Measurements from ENCODE around the gene CPNE9. TPM values are rescaled to one million over a fixed set of nuclear protein-coding genes. Genes with fewer than 3 reads are reported as not detected.

CPNE9 gene
- total RNA-seq, 1 donor from 2014 or later = 0.52 TPM

DNA sequence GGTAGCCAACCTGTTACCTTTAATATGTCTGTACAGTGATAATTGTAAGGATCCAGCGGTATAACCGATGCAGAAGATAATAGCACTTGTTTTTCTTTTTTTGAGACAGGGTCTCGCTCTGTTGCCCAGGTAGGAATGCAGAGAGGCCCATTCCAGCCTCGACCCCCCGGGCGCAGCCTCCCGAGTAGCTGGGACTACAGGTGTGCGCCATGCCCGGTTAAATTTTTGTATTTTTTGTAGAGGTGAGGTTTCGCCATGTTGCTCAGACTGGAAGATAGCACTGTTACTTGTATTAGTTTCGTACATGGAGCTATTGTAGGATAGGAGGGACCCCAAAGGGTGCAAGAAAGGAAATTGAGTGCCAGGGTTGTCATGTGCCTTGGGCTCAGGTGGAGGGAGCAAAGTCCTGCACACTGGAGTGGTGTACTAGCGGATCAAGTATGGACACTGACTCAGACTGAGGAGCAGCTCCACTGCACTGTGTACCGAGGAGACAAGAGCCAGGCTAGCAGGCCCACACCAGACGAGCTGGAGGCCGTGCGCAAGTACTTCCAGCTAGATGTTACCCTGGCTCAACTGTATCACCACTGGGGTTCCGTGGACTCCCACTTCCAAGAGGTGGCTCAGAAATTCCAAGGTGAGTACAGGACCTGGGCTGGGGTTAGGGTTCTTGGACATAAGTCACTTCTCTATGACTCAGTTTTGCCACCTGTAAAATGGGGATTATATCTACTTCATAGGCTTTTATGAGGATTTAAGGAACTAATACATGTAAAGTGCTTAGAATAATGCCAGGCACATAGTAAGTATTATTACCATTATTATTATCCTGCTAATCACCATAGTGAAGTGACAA lies 47.2 kb downstream of the CPNE9 start:
- Histone ChIP-seq H3K9me3 (ENCODE audit: control insufficient read depth in 3 of 3, low read length in 3 of 3) (no peaks in the 10 kb centered on the region), H3K27ac (ENCODE audit: low read depth, low read length) (peak overlapping the region; percentile 82), H3K36me3 (ENCODE audit: control insufficient read depth in 3 of 3, insufficient read depth in 3 of 3, low read length in 3 of 3) (peaks cover 47 to 48% (median 48%) of the 10 kb centered on the region in 3 donors), H3K4me3 (ENCODE audit: low read length in 3 of 3) (peak overlapping the region; percentile 94 to 98 (median 95)), H3K27me3 (ENCODE audit: control insufficient read depth in 3 of 3, insufficient read depth in 3 of 3, low read length in 3 of 3) (no peaks in the 10 kb centered on the region), H3K9ac (ENCODE audit: low read depth in 1 of 3, low read length in 3 of 3) (peak overlapping the region; percentile 80 to 90 (median 89)), H3K4me1 (ENCODE audit: control insufficient read depth in 3 of 3, insufficient read depth in 3 of 3, low read length in 3 of 3) (peaks cover 26 to 30% (median 29%) of the 10 kb centered on the region in 3 donors)

DNA sequence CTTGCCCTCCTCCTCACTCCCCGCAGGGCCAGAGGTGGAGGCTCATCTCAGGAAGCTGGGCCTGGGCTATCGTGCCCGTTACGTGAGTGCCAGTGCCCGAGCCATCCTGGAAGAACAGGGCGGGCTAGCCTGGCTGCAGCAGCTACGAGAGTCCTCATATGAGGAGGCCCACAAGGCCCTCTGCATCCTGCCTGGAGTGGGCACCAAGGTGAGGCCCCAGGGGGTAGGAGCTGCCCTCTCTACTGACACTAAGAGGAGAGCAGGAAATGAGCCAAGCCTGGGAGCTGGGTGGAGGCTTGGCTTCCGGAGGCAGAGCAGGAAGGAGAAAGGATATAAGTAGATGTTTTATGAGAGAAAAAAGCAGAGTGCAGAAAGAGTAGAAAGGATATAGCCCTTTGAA lies 51.0 kb downstream of the CPNE9 start:
- Histone ChIP-seq H3K27me3 (ENCODE audit: control insufficient read depth in 3 of 3, insufficient read depth in 3 of 3, low read length in 3 of 3) (no peaks in the 10 kb centered on the region), H3K4me1 (ENCODE audit: control insufficient read depth in 3 of 3, insufficient read depth in 3 of 3, low read length in 3 of 3) (peaks cover 20 to 25% (median 24%) of the 10 kb centered on the region in 3 donors), H3K4me3 (ENCODE audit: low read length in 3 of 3) (no peak overlapping the region), H3K9ac (ENCODE audit: low read depth in 1 of 3, low read length in 3 of 3) (peak overlapping the region in 2 of 3 donors; percentile 33), H3K9me3 (ENCODE audit: control insufficient read depth in 3 of 3, low read length in 3 of 3) (no peaks in the 10 kb centered on the region), H3K27ac (ENCODE audit: low read depth, low read length) (no peak overlapping the region), H3K36me3 (ENCODE audit: control insufficient read depth in 3 of 3, insufficient read depth in 3 of 3, low read length in 3 of 3) (peaks cover 43 to 48% (median 47%) of the 10 kb centered on the region in 3 donors)

DNA sequence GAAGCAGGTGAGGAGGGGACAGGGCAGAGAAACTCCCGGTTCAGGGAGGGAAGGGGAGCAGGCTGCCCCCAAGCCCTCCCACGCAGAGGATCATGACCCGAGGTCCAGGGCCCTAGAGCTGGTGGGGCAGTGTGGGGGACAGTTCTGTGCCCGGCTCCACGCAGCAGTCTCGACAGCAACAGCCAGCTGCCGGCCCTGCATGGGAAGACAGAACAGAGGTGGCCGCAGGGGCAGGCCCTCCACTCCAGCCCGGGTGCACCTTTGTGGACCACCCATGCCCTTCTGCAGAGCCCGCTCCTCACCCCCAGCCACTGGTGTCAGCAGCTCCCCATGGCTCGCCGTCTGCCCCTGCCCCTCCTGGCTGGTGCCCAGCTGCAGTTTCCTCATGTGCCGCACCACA lies 53.8 kb downstream of the CPNE9 start:
- Histone ChIP-seq H3K4me1 (ENCODE audit: control insufficient read depth in 3 of 3, insufficient read depth in 3 of 3, low read length in 3 of 3) (peaks cover 3 to 6% (median 5%) of the 10 kb centered on the region in 3 donors), H3K27me3 (ENCODE audit: control insufficient read depth in 3 of 3, insufficient read depth in 3 of 3, low read length in 3 of 3) (no peaks in the 10 kb centered on the region), H3K4me3 (ENCODE audit: low read length in 3 of 3) (no peak overlapping the region), H3K9me3 (ENCODE audit: control insufficient read depth in 3 of 3, low read length in 3 of 3) (no peaks in the 10 kb centered on the region), H3K36me3 (ENCODE audit: control insufficient read depth in 3 of 3, insufficient read depth in 3 of 3, low read length in 3 of 3) (peaks cover 44 to 48% (median 45%) of the 10 kb centered on the region in 3 donors), H3K9ac (ENCODE audit: low read depth in 1 of 3, low read length in 3 of 3) (no peak overlapping the region), H3K27ac (ENCODE audit: low read depth, low read length) (no peak overlapping the region)

DNA sequence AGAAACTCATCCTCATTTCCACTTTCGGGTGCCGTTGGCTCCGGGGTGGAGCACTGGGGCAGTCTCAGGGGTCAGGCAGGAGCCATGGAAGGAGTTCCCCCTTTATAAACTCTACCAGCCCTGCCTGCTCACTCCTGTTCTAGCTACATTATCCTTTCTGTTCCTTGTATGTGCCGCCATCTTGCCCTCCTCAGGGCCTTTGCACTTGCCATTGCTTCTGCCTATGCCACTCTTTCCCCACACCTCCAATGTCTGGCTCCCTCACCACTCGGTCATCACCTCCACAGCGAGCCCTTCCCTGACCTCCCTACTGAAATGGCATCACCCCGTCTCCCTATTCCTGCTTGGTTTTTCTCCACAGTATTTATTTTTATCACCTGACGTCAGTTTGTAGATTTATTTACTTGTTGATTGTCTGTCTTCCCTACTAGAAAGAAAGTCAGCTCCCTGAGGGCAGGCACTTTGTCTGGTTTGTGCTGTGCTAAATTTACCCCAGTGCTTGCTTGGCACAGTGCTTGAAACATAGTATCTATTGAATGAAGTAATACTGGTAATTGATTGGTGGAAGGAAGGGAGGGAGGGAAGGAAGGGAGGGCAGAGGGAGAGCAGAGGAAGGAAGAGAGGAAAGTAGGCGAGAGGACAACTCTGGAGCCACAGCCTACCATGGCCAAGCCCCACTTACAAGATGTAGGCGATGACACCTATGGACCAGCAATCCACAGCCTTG lies 57.3 kb downstream of the CPNE9 start:
- Histone ChIP-seq H3K9ac (ENCODE audit: low read depth in 1 of 3, low read length in 3 of 3) (no peak overlapping the region), H3K27ac (ENCODE audit: low read depth, low read length) (no peak overlapping the region), H3K4me1 (ENCODE audit: control insufficient read depth in 3 of 3, insufficient read depth in 3 of 3, low read length in 3 of 3) (no peaks in the 10 kb centered on the region), H3K27me3 (ENCODE audit: control insufficient read depth in 3 of 3, insufficient read depth in 3 of 3, low read length in 3 of 3) (no peaks in the 10 kb centered on the region), H3K4me3 (ENCODE audit: low read length in 3 of 3) (no peak overlapping the region), H3K36me3 (ENCODE audit: control insufficient read depth in 3 of 3, insufficient read depth in 3 of 3, low read length in 3 of 3) (peaks cover 36 to 43% (median 42%) of the 10 kb centered on the region in 3 donors), H3K9me3 (ENCODE audit: control insufficient read depth in 3 of 3, low read length in 3 of 3) (no peaks in the 10 kb centered on the region)

DNA sequence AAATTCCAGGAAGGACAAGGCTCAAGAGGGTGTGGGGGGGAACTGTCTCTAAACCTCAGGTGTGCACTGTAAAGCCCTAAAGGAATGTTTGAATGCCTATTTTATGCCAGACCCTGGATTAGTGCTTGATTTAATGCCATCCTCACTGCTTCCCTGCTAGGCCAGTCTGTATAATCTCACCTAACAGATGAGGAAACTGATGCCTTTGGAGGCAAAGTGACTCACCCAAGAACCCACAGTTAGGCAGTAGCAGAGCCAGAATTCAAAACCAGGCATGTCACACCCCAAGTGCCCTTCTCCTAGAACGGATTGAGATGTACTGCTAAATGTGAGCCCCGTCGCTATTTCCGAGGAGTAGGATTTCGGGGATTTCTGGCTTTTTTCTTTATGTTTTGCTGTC lies 58.3 kb downstream of the CPNE9 start:
- H3K27ac ChIP-seq (ENCODE audit: low read depth, low read length) = no peak overlapping the region
- H3K4me1 ChIP-seq (ENCODE audit: control insufficient read depth in 3 of 3, insufficient read depth in 3 of 3, low read length in 3 of 3) = peaks cover 1 to 3% (median 1%) of the 10 kb centered on the region in 3 donors
- no peak overlapping the region for H3K4me3 ChIP-seq (ENCODE audit: low read length in 3 of 3)
- peaks cover 26 to 35% (median 34%) of the 10 kb centered on the region in 3 donors for H3K36me3 ChIP-seq (ENCODE audit: control insufficient read depth in 3 of 3, insufficient read depth in 3 of 3, low read length in 3 of 3)
- no peaks in the 10 kb centered on the region for H3K27me3 ChIP-seq (ENCODE audit: control insufficient read depth in 3 of 3, insufficient read depth in 3 of 3, low read length in 3 of 3)
- H3K9me3 ChIP-seq (ENCODE audit: control insufficient read depth in 3 of 3, low read length in 3 of 3) = no peaks in the 10 kb centered on the region
- H3K9ac ChIP-seq (ENCODE audit: low read depth in 1 of 3, low read length in 3 of 3) = no peak overlapping the region

DNA sequence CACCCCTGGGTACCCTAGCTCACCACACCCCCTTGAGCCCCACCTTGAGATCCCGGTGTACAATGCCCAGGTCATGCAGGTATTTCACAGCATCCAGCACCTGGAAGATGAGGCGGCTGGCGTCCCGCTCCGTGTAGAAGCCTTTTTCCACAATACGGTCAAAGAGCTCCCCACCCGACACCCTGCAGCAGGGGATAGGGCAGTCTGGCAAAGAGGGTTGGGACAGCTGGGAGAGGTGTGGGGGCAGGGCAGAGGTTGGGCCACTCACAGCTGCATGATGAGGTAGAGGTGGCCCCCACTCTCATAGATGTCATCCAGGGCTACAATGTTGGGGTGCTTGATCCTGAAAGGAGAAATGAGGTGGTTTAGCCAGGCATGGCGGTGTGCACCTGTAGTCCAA lies 59.2 kb downstream of the CPNE9 start:
- Histone ChIP-seq H3K36me3 (ENCODE audit: control insufficient read depth in 3 of 3, insufficient read depth in 3 of 3, low read length in 3 of 3) (peaks cover 18 to 28% (median 28%) of the 10 kb centered on the region in 3 donors), H3K27ac (ENCODE audit: low read depth, low read length) (no peak overlapping the region), H3K9me3 (ENCODE audit: control insufficient read depth in 3 of 3, low read length in 3 of 3) (no peaks in the 10 kb centered on the region), H3K9ac (ENCODE audit: low read depth in 1 of 3, low read length in 3 of 3) (no peak overlapping the region), H3K4me1 (ENCODE audit: control insufficient read depth in 3 of 3, insufficient read depth in 3 of 3, low read length in 3 of 3) (peaks cover 4 to 11% (median 7%) of the 10 kb centered on the region in 3 donors), H3K4me3 (ENCODE audit: low read length in 3 of 3) (no peak overlapping the region), H3K27me3 (ENCODE audit: control insufficient read depth in 3 of 3, insufficient read depth in 3 of 3, low read length in 3 of 3) (no peaks in the 10 kb centered on the region)

DNA sequence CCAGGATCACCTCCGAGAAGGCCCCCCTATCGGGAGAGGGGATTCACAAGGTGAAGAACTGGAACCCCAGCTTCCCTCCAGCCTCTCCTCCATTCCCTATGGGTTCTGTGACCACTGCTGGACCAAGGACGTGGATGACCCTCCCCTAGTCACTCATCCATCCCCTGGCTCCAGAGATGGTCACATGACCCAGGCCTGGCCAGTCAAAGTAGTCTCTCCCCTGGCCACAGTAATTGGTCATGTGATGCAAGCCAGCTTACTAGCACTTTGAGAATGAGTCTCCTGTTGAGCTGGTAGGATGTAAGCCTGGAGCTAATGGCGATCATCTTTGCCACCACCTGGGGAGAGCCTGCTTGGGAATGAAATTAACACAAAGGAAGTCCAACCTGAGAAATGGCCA lies 62.2 kb downstream of the CPNE9 start:
- no peaks in the 10 kb centered on the region for H3K9me3 ChIP-seq (ENCODE audit: control insufficient read depth in 3 of 3, low read length in 3 of 3)
- H3K36me3 ChIP-seq (ENCODE audit: control insufficient read depth in 3 of 3, insufficient read depth in 3 of 3, low read length in 3 of 3) = peaks cover 4 to 17% (median 12%) of the 10 kb centered on the region in 3 donors
- peaks cover 20 to 34% (median 30%) of the 10 kb centered on the region in 3 donors for H3K4me1 ChIP-seq (ENCODE audit: control insufficient read depth in 3 of 3, insufficient read depth in 3 of 3, low read length in 3 of 3)
- H3K4me3 ChIP-seq (ENCODE audit: low read length in 3 of 3) = no peak overlapping the region
- no peak overlapping the region for H3K27ac ChIP-seq (ENCODE audit: low read depth, low read length)
- H3K9ac ChIP-seq (ENCODE audit: low read depth in 1 of 3, low read length in 3 of 3) = no peak overlapping the region
- peaks cover 0 to 12% (median 4%) of the 10 kb centered on the region in 3 donors for H3K27me3 ChIP-seq (ENCODE audit: control insufficient read depth in 3 of 3, insufficient read depth in 3 of 3, low read length in 3 of 3)

DNA sequence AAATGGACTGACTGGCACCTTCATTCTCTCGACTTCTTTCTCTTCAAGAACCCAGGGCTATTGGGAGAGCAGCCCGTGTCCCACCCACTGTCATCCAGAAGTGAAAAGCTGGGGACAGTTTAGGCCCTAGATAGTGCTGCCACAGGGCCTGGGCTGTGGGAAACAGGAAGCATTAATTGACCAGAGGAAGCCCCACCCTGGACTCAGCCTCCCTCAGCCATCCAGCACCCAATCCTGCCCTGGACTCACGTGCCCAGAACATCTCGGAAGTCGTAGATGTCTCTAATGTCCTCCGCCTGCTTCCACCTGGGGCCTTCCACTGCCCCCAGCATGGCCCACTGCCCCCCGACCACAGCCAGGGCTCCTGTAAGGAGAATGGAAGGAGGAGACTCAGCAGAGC lies 63.8 kb downstream of the CPNE9 start:
- Histone ChIP-seq H3K27ac (ENCODE audit: low read depth, low read length) (no peak overlapping the region), H3K4me3 (ENCODE audit: low read length in 3 of 3) (no peak overlapping the region), H3K9ac (ENCODE audit: low read depth in 1 of 3, low read length in 3 of 3) (peak overlapping the region in 1 of 3 donors; percentile 54), H3K36me3 (ENCODE audit: control insufficient read depth in 3 of 3, insufficient read depth in 3 of 3, low read length in 3 of 3) (peaks cover 0 to 11% (median 6%) of the 10 kb centered on the region in 3 donors), H3K4me1 (ENCODE audit: control insufficient read depth in 3 of 3, insufficient read depth in 3 of 3, low read length in 3 of 3) (peaks cover 20 to 34% (median 30%) of the 10 kb centered on the region in 3 donors), H3K9me3 (ENCODE audit: control insufficient read depth in 3 of 3, low read length in 3 of 3) (no peaks in the 10 kb centered on the region), H3K27me3 (ENCODE audit: control insufficient read depth in 3 of 3, insufficient read depth in 3 of 3, low read length in 3 of 3) (peaks cover 0 to 12% (median 4%) of the 10 kb centered on the region in 3 donors)

DNA sequence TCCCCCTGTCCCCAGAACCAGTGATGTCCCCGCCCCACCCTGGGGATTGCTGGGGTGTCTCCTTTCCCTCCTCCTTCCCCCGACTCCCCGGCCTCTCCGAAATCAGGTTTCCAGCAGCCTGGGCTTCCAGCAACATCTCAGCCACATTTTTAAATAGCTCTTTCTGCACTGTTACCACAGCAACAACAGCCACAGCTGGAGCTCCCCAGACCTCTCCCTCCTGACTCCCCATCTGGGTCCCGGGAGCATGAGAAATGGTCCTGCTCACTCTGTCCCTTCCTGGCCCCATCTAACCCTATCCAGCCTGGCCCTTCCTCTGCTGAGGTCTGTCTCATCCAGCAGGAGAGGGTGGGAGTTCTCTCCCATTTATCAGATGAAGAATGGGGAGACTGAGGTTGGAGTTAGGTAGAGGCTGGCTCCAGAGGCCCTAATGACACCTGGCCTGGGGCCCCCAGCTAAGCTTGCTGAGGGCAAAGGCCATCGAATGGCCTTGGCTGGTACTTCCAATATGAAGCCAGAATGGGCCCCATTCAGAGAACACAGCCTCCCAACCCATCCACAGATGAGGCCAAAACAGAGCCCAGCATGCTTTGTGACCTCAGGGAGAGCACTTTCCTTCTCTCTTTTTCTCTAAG lies 64.6 kb downstream of the CPNE9 start:
- Histone ChIP-seq H3K9me3 (ENCODE audit: control insufficient read depth in 3 of 3, low read length in 3 of 3) (no peaks in the 10 kb centered on the region), H3K27ac (ENCODE audit: low read depth, low read length) (no peak overlapping the region), H3K36me3 (ENCODE audit: control insufficient read depth in 3 of 3, insufficient read depth in 3 of 3, low read length in 3 of 3) (peaks cover 0 to 9% (median 2%) of the 10 kb centered on the region in 3 donors), H3K4me1 (ENCODE audit: control insufficient read depth in 3 of 3, insufficient read depth in 3 of 3, low read length in 3 of 3) (peaks cover 20 to 34% (median 30%) of the 10 kb centered on the region in 3 donors), H3K27me3 (ENCODE audit: control insufficient read depth in 3 of 3, insufficient read depth in 3 of 3, low read length in 3 of 3) (peaks cover 0 to 12% (median 4%) of the 10 kb centered on the region in 3 donors), H3K9ac (ENCODE audit: low read depth in 1 of 3, low read length in 3 of 3) (peak overlapping the region in 1 of 3 donors; percentile 27), H3K4me3 (ENCODE audit: low read length in 3 of 3) (peak overlapping the region in 1 of 3 donors; percentile 6)

Data from skeletal muscle tissue (tissue), 4 donors.